Activated naive CD4-positive, alpha-beta T cell treated with anti-CD3 and anti-CD28 coated beads for 36 hours (primary cell): Measurements from ENCODE around the gene AFG3L2. TPM values are rescaled to one million over a fixed set of nuclear protein-coding genes. Genes with fewer than 3 reads are reported as not detected.

Source experiments
- CTCF ChIA-PET: fragments of 350-600 bp; sonication (Branson Sonifier 250); formaldehyde crosslinking; loops from one replicate; lab custom pipeline; 2021; ENCODE audit warnings: antibody characterized with exemption; lab: Charles Lee
- DNase-seq: peaks from one replicate; pipeline ENCODE4 v3.0.0-alpha.2; 2020
- H3K27ac Mint-ChIP-seq: one replicate; pipeline ENCODE4 v1.8.0; 2021; ENCODE audit warnings: mild to moderate bottlenecking, mixed read lengths
- H3K27me3 Mint-ChIP-seq: one replicate; pipeline ENCODE4 v1.8.0; 2021; ENCODE audit warnings: low read depth, mixed read lengths
- H3K36me3 Mint-ChIP-seq: one replicate; pipeline ENCODE4 v1.8.0; 2021; ENCODE audit warnings: low read depth, mixed read lengths
- H3K4me1 Mint-ChIP-seq: one replicate; pipeline ENCODE4 v1.8.0; 2021; ENCODE audit warnings: low read depth, mixed read lengths
- H3K4me3 Mint-ChIP-seq: one replicate; pipeline ENCODE4 v1.8.0; 2021; ENCODE audit warnings: mild to moderate bottlenecking, moderate library complexity, mixed read lengths
- H3K9me3 Mint-ChIP-seq: one replicate; pipeline ENCODE4 v1.8.0; 2021; ENCODE audit warnings: mixed read lengths
- intact Hi-C: fragments of 100-400 bp; cut with micrococcal nuclease; formaldehyde crosslinking; loops from one replicate; pipeline ENCODE4 v1.15.1; 2023
- total RNA-seq, 2 experiments: library from RNA; stranded (reverse); gene quantifications; one replicate each; pipeline ENCODE4 v1.2.3, GENCODE V29; 2021

Gene AFG3L2
- total RNA-seq, 2 experiments from 2014 or later = 41.8 to 42.9 TPM

DNA sequence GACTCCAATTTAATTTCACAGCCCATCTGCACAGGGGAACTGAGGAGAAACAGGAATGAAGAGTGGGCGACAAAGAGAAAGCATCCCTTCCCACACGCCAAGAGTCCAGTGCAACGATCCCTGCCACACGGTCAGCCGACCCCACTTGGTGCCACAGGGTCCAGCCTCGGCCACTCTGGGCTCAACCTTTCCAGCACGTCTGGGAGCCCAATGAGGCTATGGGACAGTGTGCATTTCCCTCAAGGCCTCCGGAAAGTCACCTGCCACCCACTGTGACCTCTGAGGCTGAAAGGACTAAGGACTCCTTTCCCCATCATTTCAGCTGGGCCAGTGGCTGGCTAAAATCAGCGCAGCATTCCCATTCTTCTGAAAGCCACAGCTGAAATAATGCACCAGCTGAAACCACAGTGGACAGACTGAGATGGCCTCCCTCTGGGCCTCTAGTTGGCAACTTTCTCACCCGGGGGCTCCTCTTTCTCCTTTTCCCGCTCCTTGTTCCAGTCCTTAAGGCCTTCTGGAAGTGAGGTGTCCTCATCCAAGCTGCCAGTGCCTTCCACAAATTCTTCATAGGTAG is 47.8 kb downstream of the AFG3L2 start:
- H3K4me3 Mint-ChIP-seq = no peak overlapping the region
- CTCF ChIA-PET = interaction anchor here (0.6 to 2.2 kb wide), 10 partner anchors 9 to 1125 kb away, joined by 3 to 12 read pairs (median 6); no protein-coding TSS in a partner anchor
- intact Hi-C loops = loop anchor here (2.0 kb wide), 1 partner anchor 48 kb away; the partner anchor contains the start of gene AFG3L2
- no peaks in the 10 kb centered on the region for H3K27me3 Mint-ChIP-seq
- no peaks in the 10 kb centered on the region for H3K4me1 Mint-ChIP-seq
- H3K36me3 Mint-ChIP-seq = peaks cover 42% of the 10 kb centered on the region
- H3K9me3 Mint-ChIP-seq = no peaks in the 10 kb centered on the region
- no peak for DNase-seq
- H3K27ac Mint-ChIP-seq = no peak overlapping the region

DNA sequence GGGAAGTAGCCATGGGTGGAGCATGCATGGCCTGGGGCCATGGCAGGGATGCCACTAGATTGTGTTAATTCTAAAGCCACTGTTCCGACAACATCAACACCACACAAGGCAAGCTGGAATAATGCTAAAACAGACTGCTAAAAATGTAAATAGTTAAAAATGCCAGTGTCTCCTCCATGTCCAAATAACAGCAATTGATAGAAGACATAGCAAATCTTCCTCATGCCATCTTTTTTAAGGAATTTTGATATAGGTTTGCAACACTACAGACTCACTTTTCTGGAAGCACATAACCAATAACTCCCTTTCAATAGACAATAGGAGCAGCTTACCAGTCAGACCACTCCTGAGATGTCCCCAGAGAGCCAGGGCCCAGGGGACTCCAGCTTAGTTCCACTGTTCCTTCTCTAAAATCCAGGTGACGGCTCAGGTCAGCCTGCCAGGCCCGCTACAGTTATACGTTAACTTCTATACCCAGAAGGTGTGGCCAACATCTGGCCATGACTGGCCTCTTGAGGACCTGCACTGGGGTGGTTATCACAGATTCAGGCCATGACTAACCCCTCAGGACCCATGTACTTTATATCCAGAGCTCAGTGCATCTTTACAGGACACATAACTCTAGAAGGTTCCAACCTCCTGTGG is 48.7 kb downstream of the AFG3L2 start:
- intact Hi-C loops = loop anchor here (1.0 to 2.0 kb wide), 2 partner anchors 48 to 332 kb away; partner anchors contain the start of gene AFG3L2
- Mint-ChIP-seq H3K27me3 (no peaks in the 10 kb centered on the region), H3K36me3 (peaks cover 42% of the 10 kb centered on the region), H3K9me3 (no peaks in the 10 kb centered on the region), H3K27ac (no peak overlapping the region), H3K4me1 (no peaks in the 10 kb centered on the region), H3K4me3 (no peak overlapping the region)
- no peak for DNase-seq
- CTCF ChIA-PET = interaction anchor here (0.5 to 2.2 kb wide), 29 partner anchors 8 to 1124 kb away, joined by 3 to 15 read pairs (median 4); no protein-coding TSS in a partner anchor

DNA sequence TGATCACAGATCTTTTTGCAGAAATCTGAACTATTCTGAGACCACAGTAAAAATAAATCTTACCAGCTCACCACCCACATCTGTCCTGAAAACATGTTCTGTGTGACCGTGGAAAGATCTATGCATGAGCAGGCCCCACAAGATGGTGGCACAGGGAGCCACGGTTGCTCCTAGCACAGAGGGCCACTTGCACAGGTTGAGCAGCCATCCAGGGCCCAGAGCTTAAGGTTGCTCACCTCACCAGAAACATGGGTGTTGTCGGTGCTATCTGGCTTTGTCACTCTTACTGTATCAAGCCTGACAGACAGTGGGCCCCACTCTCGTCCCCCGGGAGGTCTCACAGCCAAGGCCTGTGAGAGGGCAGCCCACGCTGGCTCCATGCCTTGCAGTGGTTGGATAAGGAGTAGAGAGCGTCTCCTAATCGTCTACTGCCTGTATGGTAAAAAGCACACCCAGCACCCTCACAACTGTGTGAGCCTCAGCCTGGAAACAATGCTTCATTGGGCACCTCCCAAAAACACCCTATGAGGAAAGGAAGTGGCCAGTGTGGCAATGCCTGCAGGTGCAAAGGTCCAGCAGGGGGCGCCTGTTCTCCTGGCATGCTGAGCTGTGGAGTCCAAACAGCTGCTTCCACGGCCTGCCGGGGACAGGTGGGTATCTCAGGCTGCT is 49.4 kb downstream of the AFG3L2 start:
- Mint-ChIP-seq H3K9me3 (no peaks in the 10 kb centered on the region), H3K36me3 (peaks cover 42% of the 10 kb centered on the region), H3K27ac (no peak overlapping the region), H3K4me3 (no peak overlapping the region), H3K4me1 (no peaks in the 10 kb centered on the region), H3K27me3 (no peaks in the 10 kb centered on the region)
- DNase-seq = peak; percentile 87
- CTCF ChIA-PET = interaction anchor here (0.5 to 2.2 kb wide), 29 partner anchors 7 to 607 kb away, joined by 3 to 15 read pairs (median 4); no protein-coding TSS in a partner anchor
- intact Hi-C loops = loop anchor here (1.0 to 2.0 kb wide), 2 partner anchors 49 to 333 kb away; partner anchors contain the start of gene AFG3L2

DNA sequence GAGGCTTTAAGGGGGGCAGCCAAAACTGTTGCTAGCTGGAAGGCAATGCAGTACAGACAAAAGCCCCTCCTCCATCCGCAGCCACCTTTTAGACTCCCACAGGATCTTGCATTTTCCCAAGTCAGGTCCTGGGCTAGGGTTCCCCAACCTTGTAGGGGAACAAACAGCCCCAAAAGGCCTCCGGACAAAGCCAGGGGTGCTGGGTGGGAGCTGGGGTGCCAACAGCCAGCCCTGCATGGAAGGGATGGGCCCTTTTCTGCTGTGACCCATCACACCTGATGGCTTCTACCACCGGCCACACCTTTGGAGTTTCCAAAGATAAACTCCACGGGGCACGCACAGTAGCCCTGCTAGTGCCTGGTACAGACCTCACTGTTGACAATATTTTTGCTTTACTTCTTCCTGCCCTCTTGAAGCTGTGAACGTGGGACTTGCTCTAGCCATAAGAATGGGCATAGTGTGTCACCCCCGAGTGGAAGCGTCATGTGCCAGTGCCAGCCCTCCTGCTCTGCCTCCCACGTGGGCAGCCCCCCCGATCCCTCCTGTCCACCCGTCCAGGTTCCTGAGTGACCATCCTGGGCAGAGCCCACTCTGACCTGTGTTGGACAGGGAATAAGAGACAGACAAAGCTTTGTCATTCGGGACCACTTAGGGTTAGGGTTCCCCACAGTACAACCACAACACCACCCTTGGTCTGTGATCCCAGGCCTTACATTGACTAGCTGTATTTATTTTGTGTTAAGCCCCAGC is 50.1 kb downstream of the AFG3L2 start:
- no peak for DNase-seq
- peaks cover 42% of the 10 kb centered on the region for H3K36me3 Mint-ChIP-seq
- H3K27ac Mint-ChIP-seq = no peak overlapping the region
- H3K9me3 Mint-ChIP-seq = no peaks in the 10 kb centered on the region
- no peak overlapping the region for H3K4me3 Mint-ChIP-seq
- no peaks in the 10 kb centered on the region for H3K4me1 Mint-ChIP-seq
- CTCF ChIA-PET = interaction anchor here (1.2 to 2.2 kb wide), 6 partner anchors 9 to 333 kb away, joined by 3 to 15 read pairs (median 6); no protein-coding TSS in a partner anchor
- H3K27me3 Mint-ChIP-seq = no peaks in the 10 kb centered on the region
- intact Hi-C loops = no loop called here

DNA sequence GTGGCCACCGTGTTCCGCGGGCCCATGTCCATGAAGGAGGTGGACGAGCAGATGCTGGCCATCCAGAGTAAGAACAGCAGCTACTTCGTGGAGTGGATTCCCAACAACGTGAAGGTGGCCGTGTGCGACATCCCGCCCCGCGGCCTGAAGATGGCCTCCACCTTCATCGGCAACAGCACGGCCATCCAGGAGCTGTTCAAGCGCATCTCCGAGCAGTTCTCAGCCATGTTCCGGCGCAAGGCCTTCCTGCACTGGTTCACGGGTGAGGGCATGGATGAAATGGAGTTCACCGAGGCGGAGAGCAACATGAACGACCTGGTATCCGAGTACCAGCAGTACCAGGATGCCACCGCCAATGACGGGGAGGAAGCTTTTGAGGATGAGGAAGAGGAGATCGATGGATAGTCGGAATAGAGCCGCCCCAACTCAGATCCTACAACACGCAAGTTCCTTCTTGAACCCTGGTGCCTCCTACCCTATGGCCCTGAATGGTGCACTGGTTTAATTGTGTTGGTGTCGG is 51.2 kb downstream of the AFG3L2 start:
- DNase-seq = no peak
- Mint-ChIP-seq H3K27ac (no peak overlapping the region), H3K4me1 (no peaks in the 10 kb centered on the region), H3K9me3 (no peaks in the 10 kb centered on the region), H3K36me3 (peaks cover 42% of the 10 kb centered on the region), H3K27me3 (no peaks in the 10 kb centered on the region), H3K4me3 (no peak overlapping the region)
- CTCF ChIA-PET = no interaction called here
- intact Hi-C loops = no loop called here

DNA sequence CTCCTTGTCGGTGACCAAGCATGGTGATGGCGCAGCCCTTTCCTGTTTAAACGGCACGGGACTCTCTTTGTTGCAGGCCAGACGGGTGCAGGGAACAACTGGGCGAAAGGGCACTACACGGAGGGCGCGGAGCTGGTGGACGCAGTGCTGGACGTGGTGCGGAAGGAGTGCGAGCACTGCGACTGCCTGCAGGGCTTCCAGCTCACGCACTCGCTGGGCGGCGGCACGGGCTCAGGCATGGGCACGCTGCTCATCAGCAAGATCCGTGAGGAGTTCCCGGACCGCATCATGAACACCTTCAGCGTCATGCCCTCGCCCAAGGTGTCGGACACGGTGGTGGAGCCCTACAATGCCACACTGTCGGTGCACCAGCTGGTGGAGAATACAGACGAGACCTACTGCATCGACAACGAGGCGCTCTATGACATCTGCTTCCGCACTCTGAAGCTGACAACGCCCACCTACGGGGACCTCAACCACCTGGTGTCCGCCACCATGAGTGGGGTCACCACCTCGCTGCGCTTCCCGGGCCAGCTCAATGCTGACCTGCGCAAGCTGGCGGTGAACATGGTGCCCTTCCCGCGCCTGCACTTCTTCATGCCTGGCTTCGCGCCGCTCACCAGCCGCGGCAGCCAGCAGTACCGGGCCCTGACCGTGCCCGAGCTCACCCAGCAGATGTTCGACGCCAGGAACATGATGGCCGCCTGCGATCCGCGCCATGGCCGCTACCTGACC is 51.9 kb downstream of the AFG3L2 start:
- peaks cover 41% of the 10 kb centered on the region for H3K36me3 Mint-ChIP-seq
- intact Hi-C loops = no loop called here
- no peaks in the 10 kb centered on the region for H3K27me3 Mint-ChIP-seq
- H3K4me1 Mint-ChIP-seq = no peaks in the 10 kb centered on the region
- CTCF ChIA-PET = interaction anchor here (0.6 kb wide), 1 partner anchor 611 kb away, joined by 3 read pairs; no protein-coding TSS in a partner anchor
- H3K27ac Mint-ChIP-seq = no peak overlapping the region
- DNase-seq = no peak
- no peaks in the 10 kb centered on the region for H3K9me3 Mint-ChIP-seq
- no peak overlapping the region for H3K4me3 Mint-ChIP-seq

DNA sequence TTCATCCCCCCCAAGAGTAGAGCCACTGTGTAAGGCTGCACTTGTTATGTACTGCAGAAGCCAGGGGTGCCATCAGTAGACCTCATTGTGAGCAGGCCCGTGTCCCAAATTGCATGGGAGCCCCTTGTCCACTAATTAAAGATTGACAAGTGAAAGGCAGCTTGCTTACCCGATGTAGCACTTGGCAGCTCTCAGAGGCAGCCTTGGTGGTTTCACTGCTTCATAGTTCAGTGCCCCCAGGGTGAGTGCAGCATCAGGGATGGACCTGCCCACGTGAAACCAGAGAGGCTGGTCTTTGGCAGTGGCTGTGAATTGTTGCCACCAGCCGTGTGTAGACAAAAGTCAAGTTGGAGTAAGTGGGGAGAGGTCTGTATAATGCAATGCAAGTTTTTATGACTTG is 55.7 kb downstream of the AFG3L2 start:
- no peaks in the 10 kb centered on the region for H3K4me1 Mint-ChIP-seq
- no peaks in the 10 kb centered on the region for H3K9me3 Mint-ChIP-seq
- H3K36me3 Mint-ChIP-seq = peaks cover 20% of the 10 kb centered on the region
- intact Hi-C loops = no loop called here
- H3K4me3 Mint-ChIP-seq = no peak overlapping the region
- H3K27ac Mint-ChIP-seq = no peak overlapping the region
- no peaks in the 10 kb centered on the region for H3K27me3 Mint-ChIP-seq
- DNase-seq = no peak
- CTCF ChIA-PET = interaction anchor here (0.6 to 1.8 kb wide), 2 partner anchors 7 to 72 kb away, joined by 3 to 6 read pairs; no protein-coding TSS in a partner anchor

DNA sequence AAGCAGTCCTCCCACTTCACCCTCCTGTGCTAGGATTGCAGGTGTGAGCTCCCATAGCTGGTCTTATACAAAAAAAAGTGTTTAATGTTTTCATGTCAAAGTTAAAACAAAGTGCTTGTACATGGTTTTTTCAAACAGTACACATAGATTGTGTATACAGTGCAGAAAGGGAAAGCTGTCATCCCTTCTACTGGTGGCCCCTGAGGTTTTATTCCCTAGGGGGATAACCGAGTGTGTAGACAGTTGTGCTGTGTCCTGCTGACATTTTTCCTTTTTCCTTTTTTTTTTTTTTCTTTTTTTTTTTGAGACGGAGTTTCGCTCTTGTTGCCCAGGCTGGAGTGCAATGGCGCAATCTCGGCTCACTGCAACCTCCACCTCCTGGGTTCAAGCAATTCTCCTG is 58.2 kb downstream of the AFG3L2 start:
- Mint-ChIP-seq H3K36me3 (peaks cover 2% of the 10 kb centered on the region), H3K4me3 (no peak overlapping the region)

DNA sequence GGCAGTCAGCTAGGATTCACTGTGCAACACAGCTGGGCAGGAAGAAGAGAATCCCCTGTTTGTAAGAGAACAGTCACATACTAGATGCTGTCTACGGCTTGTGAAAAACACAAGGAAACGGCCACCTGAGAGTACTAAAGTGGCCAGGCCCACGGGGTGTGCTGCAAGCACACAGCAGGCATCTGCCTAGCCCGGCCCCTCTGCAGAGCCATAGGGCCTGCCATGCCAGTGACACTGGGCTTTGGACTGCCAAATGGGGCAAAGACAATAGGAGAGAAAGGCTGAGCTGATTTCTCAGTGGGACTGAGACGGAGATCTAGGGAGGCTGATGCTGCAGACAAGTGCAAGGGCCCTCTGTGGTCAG is 58.7 kb downstream of the AFG3L2 start:
- Mint-ChIP-seq H3K4me1 (no peaks in the 10 kb centered on the region), H3K27me3 (no peaks in the 10 kb centered on the region), H3K27ac (no peak overlapping the region), H3K36me3 (peaks cover 2% of the 10 kb centered on the region), H3K9me3 (no peaks in the 10 kb centered on the region), H3K4me3 (no peak overlapping the region)
- CTCF ChIA-PET = interaction anchor here (1.0 to 2.1 kb wide), 3 partner anchors 8 to 342 kb away, joined by 3 to 15 read pairs (median 3); no protein-coding TSS in a partner anchor
- intact Hi-C loops = no loop called here
- no peak for DNase-seq

More for the DNA sequence above, 58.2 kb downstream of the AFG3L2 start:
- Mint-ChIP-seq H3K4me1 (no peaks in the 10 kb centered on the region), H3K27ac (no peak overlapping the region), H3K27me3 (no peaks in the 10 kb centered on the region), H3K9me3 (no peaks in the 10 kb centered on the region)
- no peak for DNase-seq
- intact Hi-C loops = no loop called here
- CTCF ChIA-PET = interaction anchor here (0.6 to 2.1 kb wide), 2 partner anchors 9 to 27 kb away, joined by 5 to 15 read pairs; no protein-coding TSS in a partner anchor

DNA sequence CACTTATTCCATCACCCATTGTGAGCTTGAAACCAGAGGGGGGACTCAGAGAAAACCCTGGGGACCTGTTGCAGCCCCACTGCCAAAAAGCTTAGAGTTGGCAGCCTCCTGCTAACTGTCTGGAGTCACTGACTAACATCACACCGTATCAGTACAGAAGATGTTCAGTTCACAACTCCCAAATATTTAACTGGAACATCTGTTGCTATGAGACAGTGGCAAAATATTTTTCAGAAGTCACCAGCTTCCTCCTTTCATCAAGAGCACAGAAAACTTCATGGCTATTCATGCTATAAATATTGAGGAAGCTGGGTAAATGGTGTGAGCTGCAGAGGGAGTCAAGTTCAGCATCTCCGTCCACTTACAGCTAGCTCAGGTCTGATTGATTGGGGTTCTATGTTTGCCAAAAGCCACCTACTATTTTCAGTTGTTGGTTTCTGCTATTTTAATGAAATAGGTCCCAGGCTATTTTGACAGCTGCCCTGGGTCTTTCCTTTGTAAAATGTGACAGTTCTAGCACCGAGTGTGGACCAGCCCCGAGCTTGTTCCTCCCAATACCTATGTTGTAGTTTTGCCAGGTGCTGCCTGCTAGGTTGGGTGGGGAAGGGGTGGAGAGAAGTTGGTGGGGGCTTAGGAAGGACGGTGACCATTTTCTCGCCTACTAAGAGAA is 59.2 kb downstream of the AFG3L2 start:
- H3K9me3 Mint-ChIP-seq = no peaks in the 10 kb centered on the region
- no peaks in the 10 kb centered on the region for H3K4me1 Mint-ChIP-seq
- H3K36me3 Mint-ChIP-seq = peaks cover 2% of the 10 kb centered on the region
- intact Hi-C loops = no loop called here
- CTCF ChIA-PET = interaction anchor here (1.0 to 2.1 kb wide), 3 partner anchors 8 to 343 kb away, joined by 3 to 15 read pairs (median 3); no protein-coding TSS in a partner anchor
- H3K27me3 Mint-ChIP-seq = no peaks in the 10 kb centered on the region
- H3K4me3 Mint-ChIP-seq = no peak overlapping the region
- H3K27ac Mint-ChIP-seq = no peak overlapping the region
- DNase-seq = no peak
